H1 (cell line): Measurements from ENCODE around the gene ANXA2R. TPM values are rescaled to one million over a fixed set of nuclear protein-coding genes. Genes with fewer than 3 reads are reported as not detected.
"Not testable (repeated sequence)": the region's sequence is repeated elsewhere in the genome, so short reads cannot be mapped to it uniquely, and the experiment has no call there.

Experiments
- CTCF ChIA-PET: fragments of 300-600 bp; sonication (Branson Sonifier 250); formaldehyde crosslinking; loops from one replicate; lab custom pipeline; 2021; ENCODE audit not compliant: partially characterized antibody; lab: Charles Lee
- POLR2A ChIA-PET: fragments of 300-600 bp; sonication (Branson Sonifier 250); formaldehyde crosslinking; loops from one replicate; lab custom pipeline; 2021; ENCODE audit warnings: inconsistent platforms; ENCODE audit not compliant: partially characterized antibody; lab: Charles Lee
- DNase-seq, 2 experiments: peaks; one replicate each; pipeline versions ENCODE4 v3.0.0 to v3.0.0-alpha.2; 2010 to 2022; ENCODE audit warnings: low spot score in 2 of 2, low read depth in 1 of 2, mixed read lengths in 1 of 2
- FAIRE-seq: peaks from 2 replicates; lab custom pipeline; 2011; peaks lifted over from hg19 to GRCh38; lab: Jason Lieb, UNC
- H2AFZ ChIP-seq: 2 replicates; pipeline ENCODE4 v1.8.1; 2012; ENCODE audit warnings: low read length, inconsistent platforms
- H2AK5ac ChIP-seq: 2 replicates; pipeline ENCODE4 v1.6.1; 2013; ENCODE audit warnings: low read depth, low read length
- H2BK120ac ChIP-seq: replicated peaks from 2 replicates; pipeline ENCODE3; 2013; ENCODE audit warnings: low read depth, low read length, inconsistent platforms
- H2BK12ac ChIP-seq: 2 replicates; pipeline ENCODE4 v1.6.1; 2013; ENCODE audit warnings: low read depth, low read length
- H2BK15ac ChIP-seq: 2 replicates; pipeline ENCODE4 v1.6.1; 2013; ENCODE audit warnings: low read length
- H2BK20ac ChIP-seq: 2 replicates; pipeline ENCODE4 v1.6.1; 2013; ENCODE audit warnings: low read length
- H2BK5ac ChIP-seq: 2 replicates; pipeline ENCODE4 v1.6.1; 2013; ENCODE audit warnings: low read depth, low read length
- H3K14ac ChIP-seq: 2 replicates; pipeline ENCODE4 v1.6.1; 2013; ENCODE audit warnings: inconsistent platforms; ENCODE audit not compliant: insufficient read length
- H3K18ac ChIP-seq: 2 replicates; pipeline ENCODE4 v1.6.1; 2013; ENCODE audit warnings: low read length; ENCODE audit errors: extremely low read depth
- H3K23ac ChIP-seq: 2 replicates; pipeline ENCODE4 v1.6.1; 2013; ENCODE audit warnings: inconsistent platforms; ENCODE audit not compliant: insufficient read length
- H3K23me2 ChIP-seq: 2 replicates; pipeline ENCODE4 v1.6.1; 2013; ENCODE audit warnings: low read depth, low read length
- H3K27ac ChIP-seq: 2 replicates; pipeline ENCODE4 v1.6.1; 2011; ENCODE audit warnings: low read depth, low read length, inconsistent platforms
- H3K27me3 ChIP-seq, 4 experiments: replicated peaks in 1 of 4; 1 replicate in 1 of 4; 2 replicates in 3 of 4; pipeline versions ENCODE4 v1.6.1 to v1.8.1; 2011 to 2013; ENCODE audit warnings: low read length in 3 of 4, mild to moderate bottlenecking in 3 of 4, inconsistent platforms in 2 of 4, mixed read lengths in 2 of 4, moderate library complexity in 1 of 4; ENCODE audit not compliant: control insufficient read depth in 3 of 4, insufficient read depth in 3 of 4; ENCODE audit errors: extremely low read depth in 1 of 4
- H3K36me3 ChIP-seq, 4 experiments: 2 replicates each; pipeline versions ENCODE4 v1.6.1 to v1.8.1; 2011 to 2013; ENCODE audit warnings: mild to moderate bottlenecking in 4 of 4, low read length in 3 of 4, moderate library complexity in 2 of 4, control low read depth in 1 of 4, inconsistent platforms in 1 of 4; ENCODE audit not compliant: insufficient read depth in 4 of 4, control insufficient read depth in 2 of 4
- H3K4ac ChIP-seq: replicated peaks from 2 replicates; pipeline ENCODE3; 2013; ENCODE audit warnings: low read length, low read depth, mixed read lengths, inconsistent platforms; ENCODE audit not compliant: insufficient read length
- H3K4me1 ChIP-seq, 4 experiments: replicated peaks in 1 of 4; 1 replicate in 1 of 4; 2 replicates in 3 of 4; pipeline versions ENCODE4 v1.6.1 to v1.8.1; 2011 to 2013; ENCODE audit warnings: low read length in 3 of 4, inconsistent platforms in 2 of 4, mixed read lengths in 1 of 4; ENCODE audit not compliant: insufficient read depth in 4 of 4, control insufficient read depth in 3 of 4
- H3K4me2 ChIP-seq, 2 experiments: 2 replicates each; pipeline versions ENCODE4 v1.6.1 to v1.8.1; 2011 to 2013; ENCODE audit warnings: low read depth in 2 of 2, low read length in 2 of 2, control low read depth in 1 of 2, inconsistent platforms in 1 of 2, mild to moderate bottlenecking in 1 of 2; ENCODE audit not compliant: insufficient read depth in 1 of 2
- H3K4me3 ChIP-seq, 4 experiments: fragments of 200-600, 300-600 bp in 1 of 4; sonication (generic), shearing (Covaris generic), sonication (Bioruptor Twin) in 1 of 4; 2 replicates each; pipeline versions ENCODE4 v1.5.1 to v1.8.1; 2011 to 2016; ENCODE audit warnings: low read length in 4 of 4, low read depth in 3 of 4, control low read depth in 2 of 4, inconsistent platforms in 2 of 4, mild to moderate bottlenecking in 2 of 4, mixed read lengths in 1 of 4, moderate library complexity in 1 of 4; ENCODE audit not compliant: insufficient read depth in 2 of 4; ENCODE audit errors: extremely low read depth in 1 of 4
- H3K56ac ChIP-seq: replicated peaks from 2 replicates; pipeline ENCODE3; 2013; ENCODE audit warnings: low read depth, mild to moderate bottlenecking, mixed read lengths, low read length, inconsistent platforms; ENCODE audit not compliant: insufficient read length
- H3K79me1 ChIP-seq: 2 replicates; pipeline ENCODE4 v1.6.1; 2013; ENCODE audit warnings: low read depth, low read length, control low read depth
- H3K79me2 ChIP-seq, 2 experiments: 2 replicates each; pipeline versions ENCODE4 v1.6.1 to v1.8.1; 2012 to 2013; ENCODE audit warnings: low read length in 2 of 2, mild to moderate bottlenecking in 2 of 2, inconsistent platforms in 1 of 2; ENCODE audit not compliant: insufficient read depth in 2 of 2, control insufficient read depth in 1 of 2
- H3K9ac ChIP-seq, 4 experiments: replicated peaks in 1 of 4; 1 replicate in 1 of 4; 2 replicates in 3 of 4; pipeline versions ENCODE4 v1.6.1 to v1.8.1; 2011 to 2013; ENCODE audit warnings: low read depth in 3 of 4, low read length in 3 of 4, control low read depth in 2 of 4, mild to moderate bottlenecking in 2 of 4, moderate library complexity in 2 of 4, inconsistent platforms in 1 of 4; ENCODE audit errors: extremely low read depth in 1 of 4
- H3K9me3 ChIP-seq, 2 experiments: 2 replicates each; pipeline versions ENCODE4 v1.6.1 to v1.8.1; 2012 to 2013; ENCODE audit warnings: mild to moderate bottlenecking in 2 of 2, moderate library complexity in 2 of 2, control low read depth in 1 of 2, inconsistent platforms in 1 of 2, low read depth in 1 of 2, low read length in 1 of 2, mixed read lengths in 1 of 2; ENCODE audit not compliant: insufficient read depth in 2 of 2
- H4K20me1 ChIP-seq, 2 experiments: replicated peaks in 1 of 2; 2 replicates each; pipeline versions ENCODE3 to v1.8.1; 2011 to 2013; ENCODE audit warnings: inconsistent platforms in 2 of 2, low read length in 2 of 2, mild to moderate bottlenecking in 1 of 2; ENCODE audit not compliant: insufficient read depth in 2 of 2, control insufficient read depth in 1 of 2
- H4K5ac ChIP-seq: 2 replicates; pipeline ENCODE4 v1.6.1; 2013; ENCODE audit warnings: low read length, low read depth, mixed read lengths, inconsistent platforms; ENCODE audit not compliant: insufficient read length
- H4K8ac ChIP-seq: 2 replicates; pipeline ENCODE4 v1.8.0; 2013; ENCODE audit warnings: mild to moderate bottlenecking, moderate library complexity, low read length, inconsistent platforms; ENCODE audit not compliant: insufficient read depth; ENCODE audit errors: extremely low read depth
- H4K91ac ChIP-seq: replicated peaks from 2 replicates; pipeline ENCODE3; 2013; ENCODE audit warnings: low read length, mixed read lengths, inconsistent platforms; ENCODE audit not compliant: insufficient read length
- WGBS, 2 experiments: shearing (Covaris generic) in 1 of 2; methylation state at CpG; one replicate each; pipeline versions ENCODE4 v1.1.6 to v1.1.7; 2013 to 2015; ENCODE audit warnings: low lambda C conversion rate in 2 of 2, mixed read lengths in 2 of 2, inconsistent platforms in 1 of 2, low coverage in 1 of 2, missing lambda C conversion rate in 1 of 2; ENCODE audit not compliant: insufficient replicate concordance in 2 of 2, insufficient coverage in 1 of 2, insufficient read length in 1 of 2; ENCODE audit errors: extremely low coverage in 1 of 2, missing lambda C conversion rate in 1 of 2; 5-methylcytosine and 5-hydroxymethylcytosine counted together
- polyA plus RNA-seq, 7 experiments: library from polyadenylated mRNA; depleted of rRNA in 3 of 7; stranded (reverse) in 5 of 7; unstranded in 2 of 7; fragments of >200 nt in 5 of 7; fragments of 200-250 nt in 2 of 7; gene quantifications; 1 replicate in 5 of 7; 2 replicates in 1 of 7; 4 replicates in 1 of 7; pipeline versions ENCODE4 v1.2.1 to v1.2.3, GENCODE V29; 2011 to 2013; ENCODE audit warnings: missing spikeins in 2 of 7, mixed read lengths in 2 of 7
- total RNA-seq: library from RNA; stranded (reverse); fragmentation: NEBNext Ultra II Directional; extraction: Animal tissue kit (Norgen Biotek cat#: 25700); gene quantifications from 2 replicates; pipeline ENCODE4 v1.2.1, GENCODE V29; 2021

The ANXA2R gene
- total and polyA plus RNA-seq, 2 of the 8 experiments (the other 6 are each of a cell fraction or from before 2014, with no cell fraction given): 0.08 to 0.17 TPM

DNA sequence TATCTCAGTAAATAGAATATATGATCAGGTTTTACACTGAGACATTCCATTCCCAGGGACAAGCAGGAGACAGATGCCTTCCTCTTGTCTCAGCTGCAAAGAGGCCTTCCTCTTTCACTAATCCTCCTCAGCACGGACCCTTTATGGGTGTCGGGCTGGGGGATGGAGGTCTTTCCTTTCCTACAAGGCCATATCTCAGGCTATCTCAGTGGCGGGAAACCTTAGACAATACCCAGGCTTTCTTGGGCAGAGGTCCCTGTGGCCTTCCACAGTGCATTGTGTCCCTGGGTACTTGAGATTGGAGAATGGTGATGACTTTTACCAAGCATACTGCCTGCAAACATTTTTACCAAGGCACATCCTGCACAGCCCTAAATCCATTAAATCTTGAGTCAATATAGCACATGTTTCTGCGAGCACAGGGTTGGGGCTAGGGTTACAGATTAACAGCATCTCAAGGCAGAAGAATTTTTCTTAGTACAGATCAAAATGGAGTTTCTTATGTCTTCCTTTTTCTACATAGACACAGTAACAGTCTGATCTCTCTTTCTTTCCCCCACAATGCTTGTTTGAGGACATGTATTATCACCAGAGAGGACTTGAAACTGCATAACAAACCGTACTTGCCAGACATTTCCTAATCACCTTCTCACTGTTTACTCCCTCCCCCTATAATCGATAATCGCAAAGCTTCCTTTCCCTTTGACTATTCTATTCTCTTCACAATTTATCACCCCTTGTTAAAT is 37.5 kb upstream of the ANXA2R start:
- H3K9ac ChIP-seq, H4K20me1 ChIP-seq, FAIRE-seq, H3K79me1 ChIP-seq, H2AK5ac ChIP-seq, H2BK12ac ChIP-seq, H2BK20ac ChIP-seq, H2BK15ac ChIP-seq, H4K91ac ChIP-seq, H3K4me3 ChIP-seq, H4K8ac ChIP-seq, H3K23me2 ChIP-seq, H3K14ac ChIP-seq, H3K18ac ChIP-seq, H3K27me3 ChIP-seq, H3K9me3 ChIP-seq, H4K5ac ChIP-seq, H3K4ac ChIP-seq, H3K4me1 ChIP-seq, H3K79me2 ChIP-seq, H3K27ac ChIP-seq, H2BK120ac ChIP-seq, H3K23ac ChIP-seq, DNase-seq, H2BK5ac ChIP-seq, H3K4me2 ChIP-seq, H2AFZ ChIP-seq, H3K36me3 ChIP-seq, H3K56ac ChIP-seq: not testable (repeated sequence)
- POLR2A ChIA-PET: interaction anchor here (0.7 kb wide), 1 partner anchor 34 kb away, joined by 4 read pairs; no protein-coding TSS in a partner anchor
- CTCF ChIA-PET: interaction anchor here (1.2 to 2.9 kb wide), 2 partner anchors 24 to 28 kb away, joined by 3 to 18 read pairs; no protein-coding TSS in a partner anchor
- 91 to 100% methylated on average over 1 to 7 of the region's 7 CpGs for WGBS, 2 experiments
